Measurements from ENCODE around the gene GAS6. TPM values are rescaled to one million over a fixed set of nuclear protein-coding genes. Genes with fewer than 3 reads are reported as not detected.

Gene GAS6
- total and polyA plus RNA-seq, 2 donors = 55.1 to 327 TPM

DNA sequence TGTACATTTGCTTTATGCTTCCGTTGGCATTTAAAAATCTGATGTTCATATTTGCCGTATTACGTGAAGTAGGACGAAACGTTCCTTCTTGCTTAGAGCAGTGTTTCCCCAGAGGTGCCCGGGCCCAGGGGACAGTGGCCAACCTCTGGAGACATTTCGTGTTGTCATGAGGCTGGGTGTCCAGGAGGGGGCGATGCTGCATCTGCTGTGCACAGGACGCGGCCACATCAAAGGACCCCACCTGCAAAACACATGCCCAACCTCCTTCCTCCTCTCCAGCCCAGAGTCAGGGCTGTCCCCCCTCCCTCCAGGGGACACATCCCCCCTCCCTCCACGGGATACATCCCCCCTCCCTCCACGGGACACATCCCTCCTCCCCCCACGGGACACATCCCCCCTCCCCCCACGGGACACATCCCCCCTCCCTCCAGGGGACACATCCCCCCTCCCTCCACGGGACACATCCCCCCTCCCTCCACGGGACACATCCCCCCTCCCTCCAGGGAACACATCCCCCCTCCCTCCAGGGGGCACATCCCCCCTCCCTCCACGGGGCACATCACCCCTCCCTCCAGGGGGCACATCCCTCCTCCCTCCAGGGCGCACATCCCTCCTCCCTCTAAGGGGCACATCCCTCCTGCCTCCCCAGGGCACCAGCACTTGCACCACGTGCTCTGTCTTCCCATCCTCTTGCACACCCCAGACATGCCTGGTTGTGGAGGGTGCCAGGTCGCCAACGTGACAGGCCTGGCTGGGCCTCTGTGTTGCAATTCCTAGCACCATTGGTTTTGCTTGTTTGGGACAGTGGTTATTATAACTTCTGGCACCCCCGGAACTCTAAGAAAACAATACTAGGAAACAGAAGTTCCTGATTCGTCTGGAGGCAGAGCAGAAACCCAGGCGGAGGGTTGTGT lies 46.7 kb downstream of the GAS6 start:
- WGBS = 23% methylated on average over 24 of the region's 24 CpGs
- DNase-seq (ENCODE audit: extremely low spot score) = no peak
- Histone ChIP-seq H3K4me3 (ENCODE audit: low read depth, low read length) (no peak overlapping the region), H3K4me1 (ENCODE audit: insufficient read depth) (no peaks in the 10 kb centered on the region), H3K36me3 (ENCODE audit: insufficient read depth) (no peaks in the 10 kb centered on the region), H3K27ac (ENCODE audit: low read depth) (no peak overlapping the region)

- Histone ChIP-seq H3K4me3 (ENCODE audit: low read depth, low read length) (no peak overlapping the region), H3K27ac (ENCODE audit: low read depth) (no peak overlapping the region), H3K36me3 (ENCODE audit: insufficient read depth) (no peaks in the 10 kb centered on the region), H3K4me1 (ENCODE audit: insufficient read depth) (no peaks in the 10 kb centered on the region)
- whole genome bisulfite sequencing = 73% methylated on average over 25 of the region's 25 CpGs
- no peak for DNase-seq (ENCODE audit: extremely low spot score)
These were observed 47.5 kb downstream of the GAS6 start for GRCh38 chr13:113816254-113816929.

GRCh38 chr13:113815151-113816058 lies 48.5 kb downstream of the GAS6 start:
- DNase-seq (ENCODE audit: extremely low spot score) = no peak
- WGBS = 72% methylated on average over 42 of the region's 42 CpGs
- no peaks in the 10 kb centered on the region for H3K36me3 ChIP-seq (ENCODE audit: insufficient read depth)
- H3K27ac ChIP-seq (ENCODE audit: low read depth) = no peak overlapping the region
- H3K4me1 ChIP-seq (ENCODE audit: insufficient read depth) = no peaks in the 10 kb centered on the region
- H3K4me3 ChIP-seq (ENCODE audit: low read depth, low read length) = no peak overlapping the region

- 85% methylated on average over 11 of the region's 11 CpGs for WGBS
- H3K4me3 ChIP-seq (ENCODE audit: low read depth, low read length) = no peak overlapping the region
- H3K4me1 ChIP-seq (ENCODE audit: insufficient read depth) = no peaks in the 10 kb centered on the region
- no peak overlapping the region for H3K27ac ChIP-seq (ENCODE audit: low read depth)
- no peaks in the 10 kb centered on the region for H3K36me3 ChIP-seq (ENCODE audit: insufficient read depth)
- no peak for DNase-seq (ENCODE audit: extremely low spot score)
These were observed 49.4 kb downstream of the GAS6 start for GRCh38 chr13:113814435-113814821.

DNA sequence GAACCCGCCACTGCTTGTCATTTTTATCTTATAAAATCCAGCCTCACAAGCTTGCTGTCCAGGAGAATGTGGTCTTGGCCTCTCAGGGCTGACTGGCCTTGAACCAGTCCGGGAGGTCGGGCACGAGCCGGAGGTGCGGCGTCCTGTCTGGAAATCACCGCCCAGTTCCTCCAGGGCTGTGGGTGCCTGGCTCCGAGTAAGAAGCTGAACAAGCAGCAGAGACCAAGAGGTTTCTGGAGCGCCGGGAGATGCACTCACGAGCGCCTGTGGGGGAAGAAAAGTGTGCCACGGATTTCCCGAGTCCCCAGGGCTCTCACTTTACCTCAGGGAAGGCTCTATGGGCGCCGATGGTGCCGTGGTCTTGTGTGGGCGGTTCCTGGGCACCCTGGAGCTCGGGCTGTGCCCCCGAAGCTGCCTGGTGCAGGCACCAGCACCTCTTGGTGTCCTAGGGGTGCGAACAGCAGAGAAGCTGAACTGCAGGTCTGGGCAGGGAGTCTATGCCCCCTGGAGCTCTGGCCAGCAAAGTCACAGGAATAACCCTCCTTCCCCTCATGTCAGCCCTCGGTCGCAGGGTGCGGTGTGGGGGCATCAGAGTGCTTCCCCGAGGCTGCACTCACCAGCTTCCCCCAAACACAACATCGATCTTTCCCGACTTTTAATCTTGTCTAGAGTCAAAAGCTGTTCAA lies 50.0 kb downstream of the GAS6 start:
- H3K4me3 ChIP-seq (ENCODE audit: low read depth, low read length) = no peak overlapping the region
- no peak for DNase-seq (ENCODE audit: extremely low spot score)
- H3K4me1 ChIP-seq (ENCODE audit: insufficient read depth) = no peaks in the 10 kb centered on the region
- H3K27ac ChIP-seq (ENCODE audit: low read depth) = no peak overlapping the region
- no peaks in the 10 kb centered on the region for H3K36me3 ChIP-seq (ENCODE audit: insufficient read depth)
- WGBS = 66% methylated on average over 28 of the region's 28 CpGs

- H3K36me3 ChIP-seq (ENCODE audit: insufficient read depth) = no peaks in the 10 kb centered on the region
- no peaks in the 10 kb centered on the region for H3K4me1 ChIP-seq (ENCODE audit: insufficient read depth)
- no peak for DNase-seq (ENCODE audit: extremely low spot score)
- 79% methylated on average over 30 of the region's 30 CpGs for WGBS
- no peak overlapping the region for H3K27ac ChIP-seq (ENCODE audit: low read depth)
- no peak overlapping the region for H3K4me3 ChIP-seq (ENCODE audit: low read depth, low read length)
These were observed 50.7 kb downstream of the GAS6 start for GRCh38 chr13:113813070-113813748.

GRCh38 chr13:113812178-113813040 lies 51.5 kb downstream of the GAS6 start:
- Histone ChIP-seq H3K4me3 (ENCODE audit: low read depth, low read length) (no peak overlapping the region), H3K27ac (ENCODE audit: low read depth) (no peak overlapping the region), H3K36me3 (ENCODE audit: insufficient read depth) (no peaks in the 10 kb centered on the region), H3K4me1 (ENCODE audit: insufficient read depth) (no peaks in the 10 kb centered on the region)
- no peak for DNase-seq (ENCODE audit: extremely low spot score)
- 89% methylated on average over 51 of the region's 51 CpGs for WGBS

DNA sequence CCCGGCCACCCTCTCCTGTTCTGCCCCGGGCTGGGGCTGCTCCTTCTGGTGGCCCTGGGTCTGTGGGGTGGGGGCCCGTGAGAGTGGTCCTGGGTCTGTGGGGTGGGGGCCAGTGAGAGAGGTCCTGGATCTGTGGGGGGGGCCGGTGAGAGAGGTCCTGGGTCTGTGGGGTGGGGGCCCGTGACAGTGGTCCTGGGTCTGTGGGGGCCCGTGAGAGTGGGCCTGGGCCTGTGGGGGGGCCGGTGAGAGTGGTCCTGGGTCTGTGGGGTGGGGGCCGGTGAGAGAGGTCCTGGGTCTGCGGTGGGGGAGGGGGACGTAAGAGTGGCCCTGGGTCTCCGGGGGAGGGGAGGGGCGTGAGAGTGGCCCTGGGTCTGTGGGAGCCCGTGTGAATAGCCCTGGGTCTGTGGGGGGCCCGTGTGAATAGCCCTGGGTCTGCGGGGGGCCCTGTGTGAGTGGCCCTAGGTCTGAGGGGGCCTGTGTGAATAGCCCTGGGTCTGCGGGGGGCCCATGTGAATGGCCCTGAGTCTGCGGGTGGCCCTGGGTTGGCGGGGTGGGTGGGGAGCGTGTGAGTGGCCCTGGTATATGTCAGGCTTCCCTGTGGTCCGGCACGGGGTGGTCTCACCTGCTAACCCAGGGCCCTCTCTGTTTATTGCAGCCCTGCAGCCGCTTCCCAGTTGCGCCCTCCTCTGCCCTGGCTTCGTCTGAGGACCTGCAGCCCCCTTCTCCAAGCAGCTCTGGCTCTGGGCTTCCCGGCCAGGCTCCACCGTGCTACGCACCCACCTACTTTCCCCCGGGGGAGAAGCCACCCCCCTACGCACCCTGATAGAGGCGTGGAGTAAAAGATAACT lies 52.6 kb downstream of the GAS6 start:
- no peaks in the 10 kb centered on the region for H3K4me1 ChIP-seq (ENCODE audit: insufficient read depth)
- H3K36me3 ChIP-seq (ENCODE audit: insufficient read depth) = no peaks in the 10 kb centered on the region
- no peak overlapping the region for H3K27ac ChIP-seq (ENCODE audit: low read depth)
- no peak for DNase-seq (ENCODE audit: extremely low spot score)
- WGBS = 91% methylated on average over 30 of the region's 30 CpGs
- H3K4me3 ChIP-seq (ENCODE audit: low read depth, low read length) = no peak overlapping the region

GRCh38 chr13:113810640-113811039 lies 53.2 kb downstream of the GAS6 start:
- no peak for DNase-seq (ENCODE audit: extremely low spot score)
- no peak overlapping the region for H3K27ac ChIP-seq (ENCODE audit: low read depth)
- H3K36me3 ChIP-seq (ENCODE audit: insufficient read depth) = no peaks in the 10 kb centered on the region
- no peaks in the 10 kb centered on the region for H3K4me1 ChIP-seq (ENCODE audit: insufficient read depth)
- no peak overlapping the region for H3K4me3 ChIP-seq (ENCODE audit: low read depth, low read length)
- 95% methylated on average over 14 of the region's 14 CpGs for WGBS

DNA sequence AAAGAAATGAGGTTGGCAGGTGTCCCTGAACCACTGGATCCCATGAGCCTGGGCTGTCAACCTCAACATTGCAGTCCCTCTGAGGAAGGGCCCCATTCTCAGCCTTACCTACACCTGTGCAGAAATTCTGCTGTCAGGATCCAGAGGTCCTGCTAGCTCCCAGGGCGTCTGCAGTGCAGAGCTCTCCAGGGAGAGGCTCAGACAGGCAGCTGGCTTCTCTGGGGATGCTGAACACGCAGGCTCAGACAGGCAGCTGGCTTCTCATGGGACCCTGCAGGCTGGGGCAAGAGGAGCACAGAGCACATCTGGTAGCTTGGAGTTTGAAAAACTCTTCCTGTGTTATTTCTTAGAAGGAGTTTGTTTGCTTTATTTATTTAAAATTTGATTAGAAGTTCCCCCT lies 53.9 kb downstream of the GAS6 start:
- no peak for DNase-seq (ENCODE audit: extremely low spot score)
- Histone ChIP-seq H3K4me1 (ENCODE audit: insufficient read depth) (no peaks in the 10 kb centered on the region), H3K27ac (ENCODE audit: low read depth) (no peak overlapping the region), H3K4me3 (ENCODE audit: low read depth, low read length) (no peak overlapping the region), H3K36me3 (ENCODE audit: insufficient read depth) (no peaks in the 10 kb centered on the region)
- WGBS = 63% methylated on average over 2 of the region's 2 CpGs

DNA sequence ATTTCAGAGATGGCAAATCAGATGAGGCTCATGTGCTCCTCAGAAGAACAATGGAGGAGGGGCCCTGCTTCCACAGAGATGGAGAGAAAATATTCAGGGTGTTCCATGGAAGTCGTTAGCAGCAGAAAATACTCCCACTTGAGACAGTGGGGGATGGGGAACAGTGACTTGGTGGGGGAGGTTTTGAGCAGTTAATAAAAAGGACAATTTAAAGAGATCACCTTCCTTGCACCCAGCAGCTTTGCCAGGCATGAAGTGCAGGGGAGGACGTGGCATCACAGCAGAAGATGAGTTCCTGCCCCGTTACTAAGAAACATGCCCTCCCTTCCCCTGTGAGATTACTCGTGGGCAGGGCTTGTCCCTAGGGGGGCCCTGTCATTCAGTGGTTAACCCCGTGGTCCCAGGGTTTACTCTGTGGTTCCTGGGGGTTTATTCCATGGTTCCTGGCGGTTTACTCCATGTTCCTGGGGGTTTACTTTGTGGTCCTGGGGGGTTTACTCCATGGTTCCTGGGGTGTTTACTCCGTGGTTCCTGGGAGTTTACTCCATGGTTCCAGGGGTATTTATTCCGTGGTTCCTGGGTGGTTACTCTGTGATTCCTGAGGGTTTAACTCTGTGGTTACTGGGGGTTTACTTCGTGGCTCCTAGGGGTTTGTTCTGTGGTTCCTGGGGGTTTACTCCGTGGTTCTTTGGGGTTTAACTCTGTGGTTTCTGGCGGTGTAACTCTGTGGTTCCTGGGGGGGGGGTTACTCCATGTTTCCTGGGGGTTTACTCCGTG lies 55.6 kb downstream of the GAS6 start:
- 81% methylated on average over 12 of the region's 12 CpGs for WGBS
- DNase-seq (ENCODE audit: extremely low spot score) = no peak
- no peak overlapping the region for H3K4me3 ChIP-seq (ENCODE audit: low read depth, low read length)
- no peaks in the 10 kb centered on the region for H3K4me1 ChIP-seq (ENCODE audit: insufficient read depth)
- no peaks in the 10 kb centered on the region for H3K36me3 ChIP-seq (ENCODE audit: insufficient read depth)
- no peak overlapping the region for H3K27ac ChIP-seq (ENCODE audit: low read depth)
